Astrocyte of the cerebellum (primary cell): ENCODE measurements around the gene TMEM169.
"Not testable (repeated sequence)": the region's sequence is repeated elsewhere in the genome, so short reads cannot be mapped to it uniquely, and the experiment has no call there.

Experiments
- DNase-seq: peaks from one replicate; pipeline ENCODE4 v3.0.0-alpha.2; 2011; ENCODE audit warnings: low read depth
- H3K4me3 ChIP-seq: 2 replicates; pipeline ENCODE4 v1.5.1; 2011; ENCODE audit warnings: mild to moderate bottlenecking, low read depth, low read length, moderate library complexity
- in situ Hi-C: cut with HindIII; loops from 2 replicates; pipeline ENCODE4 v1.10.0; 2017; ENCODE audit warnings: low sequenced_read_pairs
- TF ChIP-seq, protein P1 (sequence below): IDR thresholded peaks from 2 replicates; pipeline ENCODE4 v1.5.1; 2012; ENCODE audit warnings: low read length, low read depth, moderate library complexity, mild to moderate bottlenecking; ENCODE audit errors: missing control alignments

TMEM169 gene

GRCh38 chr2:216074380-216074779 is 7.3 kb upstream of the TMEM169 start:
- DNase-seq = no peak
- TF ChIP-seq, protein P1, sequence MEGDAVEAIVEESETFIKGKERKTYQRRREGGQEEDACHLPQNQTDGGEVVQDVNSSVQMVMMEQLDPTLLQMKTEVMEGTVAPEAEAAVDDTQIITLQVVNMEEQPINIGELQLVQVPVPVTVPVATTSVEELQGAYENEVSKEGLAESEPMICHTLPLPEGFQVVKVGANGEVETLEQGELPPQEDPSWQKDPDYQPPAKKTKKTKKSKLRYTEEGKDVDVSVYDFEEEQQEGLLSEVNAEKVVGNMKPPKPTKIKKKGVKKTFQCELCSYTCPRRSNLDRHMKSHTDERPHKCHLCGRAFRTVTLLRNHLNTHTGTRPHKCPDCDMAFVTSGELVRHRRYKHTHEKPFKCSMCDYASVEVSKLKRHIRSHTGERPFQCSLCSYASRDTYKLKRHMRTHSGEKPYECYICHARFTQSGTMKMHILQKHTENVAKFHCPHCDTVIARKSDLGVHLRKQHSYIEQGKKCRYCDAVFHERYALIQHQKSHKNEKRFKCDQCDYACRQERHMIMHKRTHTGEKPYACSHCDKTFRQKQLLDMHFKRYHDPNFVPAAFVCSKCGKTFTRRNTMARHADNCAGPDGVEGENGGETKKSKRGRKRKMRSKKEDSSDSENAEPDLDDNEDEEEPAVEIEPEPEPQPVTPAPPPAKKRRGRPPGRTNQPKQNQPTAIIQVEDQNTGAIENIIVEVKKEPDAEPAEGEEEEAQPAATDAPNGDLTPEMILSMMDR = no peak
- no peak overlapping the region for H3K4me3 ChIP-seq
- in situ Hi-C loops = no loop called here

GRCh38 chr2:216074794-216075193 is 6.9 kb upstream of the TMEM169 start:
- H3K4me3 ChIP-seq = no peak overlapping the region
- TF ChIP-seq, protein P1 = no peak
- in situ Hi-C loops = no loop called here
- DNase-seq = no peak

DNA sequence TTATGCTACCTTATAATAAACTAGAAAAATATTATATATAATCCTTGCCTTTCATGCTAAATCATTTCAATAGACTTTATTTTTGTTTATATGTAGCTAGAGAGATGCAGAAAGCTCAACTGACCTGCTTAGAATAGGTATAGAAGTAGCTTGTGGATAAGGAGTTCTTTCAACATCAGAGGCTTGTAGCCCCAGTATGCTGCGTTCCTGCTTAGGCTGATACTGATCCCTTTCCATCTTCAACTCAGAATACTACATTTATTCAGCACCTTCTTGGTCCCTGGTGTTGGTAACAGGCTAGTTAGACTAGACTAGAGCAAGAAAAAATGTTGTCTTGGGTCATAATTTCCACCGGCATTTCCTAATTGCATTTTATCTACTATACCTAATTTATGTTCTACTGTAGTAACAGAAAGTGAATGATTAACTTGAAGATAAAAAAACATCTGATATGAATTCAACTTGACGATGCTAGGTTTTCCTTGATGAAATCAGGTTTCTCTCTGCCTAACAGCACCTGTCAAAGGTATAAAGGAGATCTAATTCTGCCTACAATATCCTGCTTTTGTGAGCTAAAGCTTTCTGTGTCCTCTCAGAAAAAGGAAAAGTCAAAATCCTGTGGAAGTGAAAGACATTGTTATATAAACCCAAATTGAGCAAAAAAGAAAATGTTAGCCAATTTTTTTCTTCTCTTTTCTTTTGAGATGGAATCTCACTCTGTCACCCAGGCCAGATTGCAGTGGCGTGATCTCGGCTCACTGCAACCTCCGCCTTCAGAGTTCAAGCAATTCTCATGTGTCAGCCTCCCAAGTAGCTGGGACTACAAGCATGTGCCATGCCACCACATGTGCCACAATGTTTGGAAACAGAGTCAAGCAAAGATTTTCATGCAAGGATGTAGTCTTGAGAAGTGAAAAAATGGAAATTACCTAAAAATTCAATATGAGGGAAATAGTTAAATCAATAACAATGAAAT is 5.9 kb upstream of the TMEM169 start:
- DNase-seq = no peak
- H3K4me3 ChIP-seq = no peak overlapping the region
- TF ChIP-seq, protein P1 = no peak
- in situ Hi-C loops = no loop called here

GRCh38 chr2:216078776-216079175 is 2.9 kb upstream of the TMEM169 start:
- in situ Hi-C loops = no loop called here
- H3K4me3 ChIP-seq = no peak overlapping the region
- TF ChIP-seq, protein P1 = no peak
- DNase-seq = no peak

DNA sequence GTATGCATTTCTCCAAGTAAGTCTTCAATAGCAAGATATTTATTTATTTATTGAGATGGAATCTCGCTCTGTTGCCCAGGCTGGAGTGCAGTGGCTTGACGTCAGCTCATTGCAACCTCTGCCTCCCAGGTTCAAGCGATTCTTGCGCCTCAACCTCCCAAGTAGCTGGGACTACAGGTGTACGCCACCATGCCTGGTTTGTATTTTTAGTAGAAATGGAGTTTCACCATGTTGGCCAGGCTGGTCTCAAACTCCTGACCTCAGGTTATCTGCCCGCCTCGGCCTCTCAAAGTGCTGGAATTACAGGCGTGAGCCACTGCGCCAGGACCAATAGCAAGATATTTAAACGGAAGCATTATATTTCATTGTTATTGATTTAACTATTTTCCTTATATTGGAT is 1.7 kb upstream of the TMEM169 start:
- H3K4me3 ChIP-seq, DNase-seq, in situ Hi-C loops: not testable (repeated sequence)

DNA sequence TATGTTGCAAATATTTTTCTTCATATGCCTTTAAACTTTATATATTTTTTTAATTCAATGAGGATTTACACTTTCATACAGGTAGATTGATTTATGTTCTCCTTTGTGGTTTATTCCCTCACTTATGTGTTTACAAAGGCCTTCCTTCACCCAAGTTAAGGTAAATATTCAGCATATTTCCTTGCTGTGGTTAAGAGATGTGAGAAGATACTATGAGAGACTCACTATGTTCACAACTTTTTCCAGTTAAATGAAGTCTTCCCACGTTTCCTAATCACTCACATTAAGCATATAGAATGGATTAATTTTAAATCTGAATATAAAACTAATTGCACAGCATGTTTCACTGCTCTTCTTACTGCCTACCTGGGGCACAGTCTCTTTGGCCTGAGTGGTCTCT is 707 bp upstream of the TMEM169 start:
- TF ChIP-seq, protein P1 = no peak
- DNase-seq = no peak
- peak overlapping the region; percentile 72 for H3K4me3 ChIP-seq
- in situ Hi-C loops = no loop called here

DNA sequence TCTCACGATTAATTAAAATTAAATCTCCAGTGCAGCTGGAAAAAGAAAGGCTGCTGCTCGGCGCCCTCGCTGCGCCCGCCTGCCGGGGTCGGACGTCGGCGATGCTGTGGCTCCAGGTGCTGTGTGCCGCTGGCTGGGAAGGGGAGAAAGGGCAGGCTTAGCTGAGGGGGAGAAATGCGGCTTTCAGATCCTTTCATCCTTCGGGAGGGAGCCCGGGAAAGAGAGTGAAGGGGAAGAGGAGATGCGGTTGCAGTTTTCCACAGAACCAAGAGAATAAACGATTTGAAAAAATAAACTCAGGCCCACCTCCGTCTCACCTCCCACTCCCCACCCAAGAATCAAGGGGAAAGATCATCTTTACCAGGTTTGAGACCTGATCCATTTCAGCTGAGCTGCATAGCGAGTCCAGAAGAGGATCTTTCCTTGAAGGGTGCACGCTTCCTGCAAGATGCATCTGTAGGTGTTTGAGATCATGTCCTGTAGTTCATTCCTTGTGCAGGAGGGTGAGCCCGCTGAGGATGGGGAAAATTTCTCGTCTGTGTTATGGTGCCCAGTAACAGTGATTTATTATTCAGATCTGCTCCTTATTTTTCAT is 495 bp downstream of the TMEM169 start:
- peak overlapping the region; percentile 72 for H3K4me3 ChIP-seq
- DNase-seq = no peak
- TF ChIP-seq, protein P1 = no peak
- in situ Hi-C loops = no loop called here
